NCI-H510A treated with DMSO at 0.1 percent for 48 hours (cell line): ENCODE measurements around the gene DNAH10.

ENCODE experiments used
- DNase-seq: peaks from one replicate; lab custom pipeline; 2025; lab: John Stamatoyannopoulos, UW

Gene DNAH10

DNA sequence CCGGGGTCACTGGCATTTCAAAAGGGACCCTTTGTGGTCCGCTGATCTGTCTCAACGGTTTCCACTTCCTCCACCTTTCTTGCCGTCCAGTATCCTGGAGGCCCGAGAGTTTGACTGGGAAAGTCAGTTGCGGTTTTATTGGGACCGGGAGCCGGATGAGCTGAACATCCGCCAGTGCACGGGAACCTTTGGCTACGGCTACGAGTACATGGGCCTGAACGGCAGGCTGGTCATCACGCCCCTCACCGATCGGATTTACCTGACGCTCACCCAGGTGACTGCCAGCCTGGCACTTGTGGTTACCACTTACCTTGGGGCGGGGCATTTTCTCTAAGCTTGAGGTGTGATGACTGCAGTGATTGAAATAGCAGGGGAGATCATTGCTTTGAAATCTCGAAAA lies 83.8 kb downstream of the DNAH10 start:
- DNase-seq = no peak

DNA sequence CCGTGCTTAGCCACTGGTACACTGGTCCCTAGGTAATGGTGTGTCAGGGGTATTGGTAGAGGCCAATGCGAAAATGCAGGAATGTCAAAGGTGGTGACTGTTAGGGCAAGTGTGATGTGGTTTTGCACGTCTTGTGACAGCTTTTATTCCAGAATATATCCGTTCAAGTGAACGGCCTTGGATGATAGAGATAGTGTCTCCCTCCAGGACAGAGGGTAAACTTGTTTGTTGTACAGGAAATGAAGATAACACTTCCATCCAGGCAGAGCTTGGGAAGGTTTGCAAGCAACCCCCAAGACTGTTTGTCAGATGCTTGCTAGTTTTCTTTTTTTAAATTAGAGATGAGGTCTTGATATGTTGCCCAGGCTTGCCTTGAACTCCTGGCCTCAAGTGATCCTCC lies 84.2 kb downstream of the DNAH10 start:
- no peak for DNase-seq

DNA sequence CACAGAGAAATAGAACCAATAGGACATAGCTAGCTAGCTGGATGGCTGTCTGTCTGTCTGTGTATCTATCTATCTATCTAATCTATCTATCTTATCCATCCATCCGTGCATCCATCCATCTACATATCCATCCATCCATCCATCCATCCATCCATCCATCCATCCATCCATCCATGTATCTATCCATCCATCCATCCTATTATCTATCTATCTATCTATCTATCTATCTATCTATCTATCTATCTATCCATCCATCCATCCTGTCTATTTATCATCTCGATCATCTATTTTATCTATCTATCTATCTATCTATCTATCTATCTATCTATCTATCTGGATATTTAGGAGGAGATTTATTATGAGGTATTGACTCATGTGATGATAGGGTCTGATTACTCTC lies 84.9 kb downstream of the DNAH10 start:
- DNase-seq = no peak

DNA sequence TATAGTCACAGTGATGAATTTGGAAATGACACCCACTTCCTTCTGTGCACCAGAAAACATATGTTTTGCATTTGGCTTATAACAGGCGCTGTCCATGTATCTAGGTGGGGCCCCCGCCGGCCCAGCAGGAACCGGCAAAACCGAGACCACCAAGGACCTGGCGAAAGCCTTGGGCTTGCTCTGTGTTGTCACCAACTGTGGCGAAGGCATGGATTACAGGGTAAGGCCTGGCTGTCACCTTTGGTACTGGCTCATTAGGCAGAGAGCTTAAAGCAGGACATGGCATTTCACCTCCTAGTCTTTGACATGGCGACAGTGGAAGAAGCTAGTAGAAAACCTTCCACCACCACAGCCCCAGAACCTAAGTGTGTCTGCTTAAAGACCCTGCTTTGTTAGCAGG lies 85.8 kb downstream of the DNAH10 start:
- no peak for DNase-seq

DNA sequence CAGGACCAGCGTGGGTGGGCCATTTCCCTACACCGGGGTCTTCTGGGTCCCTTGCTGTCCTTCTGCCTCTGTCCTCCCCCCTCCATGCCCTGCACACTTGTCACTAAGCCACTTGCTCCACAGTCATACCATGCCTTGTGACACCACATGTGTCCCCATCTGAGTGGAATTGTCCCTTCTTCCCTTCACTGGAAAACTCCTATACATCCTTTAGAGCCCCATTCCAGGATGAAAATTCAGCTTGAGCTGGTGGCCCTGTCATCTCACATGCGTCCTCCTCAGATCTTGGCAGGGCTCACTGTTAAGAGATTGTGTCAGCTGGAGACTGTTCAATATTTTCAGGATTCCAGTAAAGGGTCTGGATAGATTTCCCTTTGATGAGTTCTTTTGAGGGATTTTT lies 87.4 kb downstream of the DNAH10 start:
- DNase-seq = no peak

DNA sequence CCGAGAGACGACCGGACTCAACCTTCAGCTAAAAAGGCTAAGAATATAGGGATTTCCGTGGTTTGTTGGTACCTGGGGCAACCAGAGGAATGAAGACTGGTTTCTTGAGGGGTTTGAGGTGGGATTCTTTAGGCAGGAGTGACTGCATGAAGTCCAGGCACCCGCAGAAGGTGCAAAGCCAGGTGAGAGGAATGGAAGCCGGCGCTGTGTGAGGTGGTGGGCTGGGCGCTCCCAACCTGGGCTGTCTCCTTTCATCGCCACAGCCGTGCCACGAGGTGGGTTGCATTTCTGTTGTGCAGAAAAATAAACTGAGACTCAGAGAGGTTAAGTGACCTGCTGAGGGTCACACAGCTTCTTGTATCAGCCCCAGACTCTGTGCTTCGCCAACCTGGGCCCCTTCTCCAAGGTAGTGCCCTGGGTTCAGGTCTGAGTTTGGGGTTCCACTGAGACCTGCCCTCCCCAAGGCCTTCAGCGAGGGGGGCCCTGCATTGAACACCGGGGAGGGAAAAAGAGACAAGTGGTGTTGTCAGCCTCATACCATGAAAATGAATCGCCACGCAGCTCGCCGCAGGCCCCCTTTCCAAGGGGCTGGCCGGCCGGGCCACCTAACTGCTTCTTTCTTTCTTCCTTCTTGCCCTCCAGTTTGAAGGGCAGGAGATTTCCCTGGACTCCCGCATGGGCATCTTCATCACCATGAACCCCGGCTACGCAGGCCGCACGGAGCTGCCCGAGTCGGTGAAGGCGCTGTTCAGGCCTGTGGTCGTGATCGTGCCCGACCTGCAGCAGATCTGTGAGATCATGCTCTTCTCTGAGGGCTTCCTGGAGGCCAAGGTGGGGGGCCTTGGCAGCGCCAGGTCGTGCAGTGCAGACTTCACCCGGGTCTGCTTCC lies 88.4 kb downstream of the DNAH10 start:
- DNase-seq = no peak

DNA sequence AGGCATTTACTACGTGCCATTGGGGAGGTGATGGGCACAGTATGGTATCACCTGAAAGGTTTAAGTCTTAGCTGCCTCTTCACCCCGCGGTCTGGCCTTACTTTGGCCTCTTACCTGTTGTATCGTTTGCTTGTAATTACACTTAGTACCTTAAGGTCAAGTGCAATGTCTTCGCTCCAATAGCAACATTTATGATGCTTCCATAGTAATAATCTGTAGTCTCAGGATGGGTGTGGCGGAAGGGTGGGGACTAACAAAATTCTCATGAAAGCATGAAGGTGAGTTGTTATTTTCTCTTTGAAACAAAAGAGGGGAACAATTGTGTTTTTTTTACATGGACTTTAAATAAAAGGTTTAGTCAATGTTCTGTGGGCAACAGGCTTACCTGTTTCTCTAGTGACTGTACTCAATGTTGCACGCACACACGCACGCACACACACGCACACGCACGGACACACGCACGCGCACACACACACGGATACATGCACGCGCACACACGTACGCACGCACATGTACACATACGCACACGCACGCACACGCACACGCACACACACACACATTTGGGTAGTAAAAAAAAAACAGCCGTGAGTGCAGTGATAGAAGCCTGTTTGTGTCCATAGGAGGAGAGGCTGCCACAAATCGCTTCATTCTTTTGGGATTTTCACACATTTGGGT lies 91.4 kb downstream of the DNAH10 start:
- DNase-seq = no peak

DNA sequence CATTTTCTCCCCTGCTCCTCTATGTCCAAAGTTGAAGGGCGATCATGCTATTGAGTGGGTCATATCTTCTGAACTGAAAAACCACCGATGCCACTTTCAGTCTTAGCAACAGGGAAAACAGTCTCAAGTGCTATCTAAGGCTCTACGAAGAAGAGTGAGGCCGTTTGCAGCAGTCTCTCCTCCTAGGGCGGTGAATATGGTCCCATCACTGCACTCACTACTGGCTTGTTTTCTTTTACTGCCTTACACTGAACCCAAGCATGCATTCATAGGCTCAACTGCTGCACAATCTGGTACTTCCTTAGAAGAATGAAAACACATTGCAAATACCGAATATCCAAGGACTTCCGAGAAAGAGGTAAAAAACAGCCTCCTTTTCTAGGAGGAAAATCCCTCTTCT lies 92.1 kb downstream of the DNAH10 start:
- no peak for DNase-seq

DNA sequence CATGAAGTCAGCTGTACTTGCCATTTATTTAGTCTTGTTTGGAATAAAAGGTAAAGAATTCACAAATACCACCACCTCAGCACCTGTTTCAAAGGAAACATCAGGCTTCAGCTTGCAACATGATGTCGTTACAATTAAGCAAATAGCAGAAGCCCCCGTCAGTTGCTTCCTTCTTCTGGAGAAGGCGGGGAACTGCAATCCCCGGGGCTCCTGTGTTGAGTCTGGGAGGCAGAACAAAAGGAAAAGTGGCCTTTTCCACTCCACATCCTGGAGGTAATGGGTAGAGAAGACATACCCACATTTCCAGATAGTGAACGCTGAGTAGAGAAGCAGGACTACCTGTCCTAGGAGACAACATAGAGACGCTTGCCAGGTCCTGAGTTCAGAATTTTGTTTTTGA lies 92.8 kb downstream of the DNAH10 start:
- DNase-seq = no peak

DNA sequence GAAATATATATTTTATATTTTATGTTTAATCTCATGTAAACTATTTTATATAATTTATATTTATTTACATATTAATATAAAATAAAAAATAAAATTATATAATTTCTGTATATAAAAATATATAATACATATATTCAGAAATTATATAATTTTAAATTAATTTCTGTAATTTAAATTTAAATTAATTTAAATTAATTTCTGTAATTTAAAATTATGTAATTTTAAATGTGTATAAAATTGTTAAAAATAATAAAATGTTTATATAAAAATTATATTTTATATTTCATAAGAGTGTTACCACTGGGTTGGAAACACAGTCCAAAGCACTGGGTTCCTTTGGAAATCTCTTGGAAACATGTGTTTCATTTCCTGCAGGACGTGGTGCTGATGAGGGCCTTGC lies 94.6 kb downstream of the DNAH10 start:
- DNase-seq = no peak

DNA sequence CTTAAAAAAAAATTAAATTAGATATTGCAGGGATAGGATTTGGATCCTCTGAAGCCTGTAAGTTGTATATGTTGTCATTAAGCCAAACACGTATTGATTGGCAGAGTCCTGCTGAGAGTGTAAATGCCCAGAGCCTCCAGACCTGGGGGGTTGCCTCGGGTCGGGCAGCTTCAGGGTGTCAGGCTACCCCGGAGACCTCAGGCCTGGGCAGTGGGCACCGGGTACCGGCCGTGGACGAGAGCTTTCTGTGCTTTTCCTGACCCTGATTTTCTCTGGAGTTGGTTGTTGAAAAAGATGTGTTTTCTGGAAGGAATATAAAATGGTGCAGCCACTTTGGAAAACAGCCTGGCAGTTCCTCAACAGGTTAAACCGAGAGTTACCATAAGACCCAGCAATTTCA lies 96.1 kb downstream of the DNAH10 start:
- DNase-seq = no peak

DNA sequence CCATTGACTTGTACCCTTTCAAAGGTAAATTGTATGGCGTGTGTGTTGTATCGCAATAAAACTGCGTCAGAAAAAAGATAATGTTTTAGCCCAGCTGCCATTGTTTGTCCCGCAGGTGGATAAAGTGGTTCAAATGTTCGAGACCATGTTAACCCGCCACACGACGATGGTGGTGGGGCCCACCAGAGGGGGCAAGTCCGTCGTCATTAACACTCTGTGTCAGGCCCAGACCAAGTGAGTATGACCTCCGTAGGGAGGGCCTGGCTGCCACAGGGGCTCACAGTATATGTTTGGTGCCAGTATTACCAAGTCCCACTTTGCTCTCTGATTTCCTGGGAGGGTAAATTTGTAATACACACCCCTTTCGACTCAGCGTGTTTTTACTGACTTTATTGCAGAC lies 96.9 kb downstream of the DNAH10 start:
- no peak for DNase-seq

DNA sequence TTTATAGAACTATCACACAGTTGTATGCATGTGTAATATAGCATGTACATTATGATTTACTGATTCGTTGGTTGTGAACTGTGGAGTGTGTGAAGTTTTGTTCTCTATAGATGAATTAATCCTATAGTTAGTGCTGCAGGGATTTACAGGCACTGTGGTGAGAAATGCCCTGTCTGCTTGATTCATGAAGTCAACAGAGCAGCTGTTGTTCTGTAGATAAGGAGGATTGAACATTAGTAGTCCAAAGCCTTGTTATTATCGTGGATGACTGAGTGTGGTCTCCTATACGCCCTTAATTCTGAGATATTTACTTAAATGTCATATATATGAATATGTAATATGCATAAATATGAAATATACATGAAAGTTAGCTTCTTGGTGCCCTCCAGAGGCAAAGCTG lies 98.3 kb downstream of the DNAH10 start:
- DNase-seq = no peak

DNA sequence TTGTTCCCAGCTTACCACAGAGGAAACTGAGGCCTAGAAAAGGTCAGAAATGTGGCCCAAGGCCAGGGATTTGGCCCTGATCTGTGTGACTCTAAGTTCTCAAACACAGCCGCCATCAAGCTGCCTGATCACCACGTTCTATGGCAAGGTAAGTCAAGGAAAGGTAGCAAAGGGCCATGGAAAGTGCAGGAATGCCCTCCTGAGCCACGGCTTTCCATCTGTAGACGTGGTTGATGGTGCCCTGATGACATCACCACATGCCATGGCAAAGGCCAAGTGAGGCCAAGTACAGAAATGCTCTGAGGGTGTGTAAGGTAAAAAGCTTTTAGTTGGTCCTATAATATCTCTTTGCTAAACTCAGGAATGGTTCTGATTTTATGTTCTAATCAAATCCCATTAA lies 99.3 kb downstream of the DNAH10 start:
- no peak for DNase-seq

DNA sequence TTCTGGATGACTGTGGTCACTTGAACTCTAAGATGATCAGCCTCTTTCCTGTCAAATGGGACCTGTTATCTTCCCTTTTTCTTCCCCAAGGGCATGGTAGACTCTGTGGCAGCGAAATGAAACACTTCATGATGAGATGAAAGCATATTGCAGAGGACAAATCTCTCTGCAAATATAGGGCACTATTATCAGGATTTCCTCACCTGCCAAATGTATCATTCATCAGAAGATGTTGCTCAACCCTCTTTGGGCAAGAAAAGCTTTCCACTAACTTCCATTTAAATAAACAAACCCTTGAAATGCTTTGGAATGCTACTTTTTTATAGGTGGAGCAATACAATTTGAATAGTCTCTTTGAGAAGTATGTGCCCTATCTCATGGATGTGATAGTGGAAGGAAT lies 105.0 kb downstream of the DNAH10 start:
- no peak for DNase-seq

DNA sequence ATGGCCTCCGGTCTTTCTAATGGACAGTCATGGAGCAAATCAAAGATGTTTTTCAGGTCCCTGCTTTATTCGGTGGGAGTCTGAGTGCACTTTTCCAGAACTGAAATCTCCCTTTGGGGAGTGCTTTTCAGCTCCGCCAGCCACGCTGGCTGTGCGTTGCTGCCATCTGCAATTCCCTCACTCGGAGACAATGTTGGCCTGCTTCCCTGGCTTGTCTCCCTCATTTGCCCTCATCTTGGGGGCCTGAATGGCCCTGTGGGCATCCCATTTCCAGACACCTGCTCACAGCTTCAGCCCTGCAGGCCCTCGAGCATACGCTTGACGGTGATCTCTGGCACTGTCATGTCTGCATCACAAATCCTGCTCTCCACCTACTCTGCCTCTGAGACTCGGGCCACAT lies 106.7 kb downstream of the DNAH10 start:
- no peak for DNase-seq

DNA sequence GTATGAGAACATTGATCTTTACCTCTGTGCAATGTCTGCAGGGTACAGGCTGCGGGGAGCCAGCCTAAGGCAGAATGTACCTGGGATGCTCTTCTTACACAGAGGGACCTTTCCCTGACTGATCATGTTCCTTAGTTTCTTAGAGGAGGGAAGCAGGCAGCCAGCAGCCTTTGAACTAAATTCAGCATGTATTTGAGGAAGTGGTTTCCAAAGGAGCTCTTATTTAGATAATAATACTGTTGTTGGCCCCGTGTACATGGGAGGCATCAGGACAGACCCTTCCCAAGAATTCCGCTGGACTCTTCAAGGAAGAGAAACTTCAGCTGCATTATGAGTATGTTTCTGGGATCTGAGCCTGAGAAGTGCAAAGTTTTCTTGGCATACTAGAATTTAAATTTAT lies 111.7 kb downstream of the DNAH10 start:
- DNase-seq = no peak

DNA sequence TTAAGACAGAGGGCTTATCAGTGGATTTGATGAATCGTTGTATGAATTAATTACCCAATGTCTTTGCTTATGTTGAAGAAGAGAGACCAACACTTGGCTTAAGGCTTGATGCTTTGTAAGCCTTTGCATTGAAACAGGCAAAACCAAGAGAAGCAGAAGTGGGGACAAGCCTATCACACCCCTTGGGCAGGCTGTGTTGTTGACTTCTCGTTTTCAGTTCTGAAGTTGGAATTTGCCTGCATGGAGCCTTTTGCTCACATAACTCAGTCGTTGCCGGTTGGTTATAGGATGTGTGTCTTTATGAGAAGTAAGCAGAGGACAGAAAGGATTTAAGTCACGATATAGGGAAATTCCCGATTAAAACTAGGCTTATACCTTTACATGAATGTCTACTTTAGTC lies 115.9 kb downstream of the DNAH10 start:
- no peak for DNase-seq

DNA sequence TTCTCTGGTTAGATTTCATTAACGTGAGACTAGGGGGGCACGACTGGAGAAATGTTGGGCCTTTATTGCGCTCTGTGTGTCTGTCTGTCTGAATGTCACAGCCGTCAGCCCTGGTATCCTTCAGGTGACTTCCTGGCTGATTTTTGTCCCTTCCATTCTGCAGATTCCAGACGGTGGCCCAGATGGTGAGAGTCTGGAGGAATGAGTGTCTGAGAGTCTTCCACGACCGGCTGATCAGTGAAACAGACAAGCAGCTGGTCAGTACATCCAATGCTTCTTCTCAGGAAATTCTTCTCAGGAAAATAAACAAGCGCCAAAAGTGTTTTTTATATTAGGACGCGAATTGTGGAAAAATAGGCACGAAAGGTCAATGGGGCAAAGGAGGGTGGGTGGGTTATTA lies 117.0 kb downstream of the DNAH10 start:
- DNase-seq = no peak

DNA sequence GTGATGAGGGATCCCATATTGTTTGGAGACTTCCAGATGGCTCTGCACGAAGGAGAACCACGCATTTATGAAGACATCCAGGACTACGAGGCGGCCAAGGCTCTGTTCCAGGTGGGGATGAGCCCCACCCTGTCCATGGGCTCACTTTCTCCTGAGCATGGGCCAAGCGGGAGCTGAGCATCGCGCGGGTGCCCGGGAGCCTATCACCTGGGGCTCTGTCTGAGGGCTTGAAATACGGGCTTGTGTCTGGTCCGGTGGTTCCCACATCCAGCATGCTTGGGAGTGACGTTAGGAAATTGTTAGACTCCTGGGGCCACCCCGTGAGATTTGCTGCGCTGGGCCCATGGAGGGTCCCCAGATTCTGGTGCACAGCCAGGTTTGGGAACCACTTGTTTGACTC lies 117.6 kb downstream of the DNAH10 start:
- DNase-seq = no peak

DNA sequence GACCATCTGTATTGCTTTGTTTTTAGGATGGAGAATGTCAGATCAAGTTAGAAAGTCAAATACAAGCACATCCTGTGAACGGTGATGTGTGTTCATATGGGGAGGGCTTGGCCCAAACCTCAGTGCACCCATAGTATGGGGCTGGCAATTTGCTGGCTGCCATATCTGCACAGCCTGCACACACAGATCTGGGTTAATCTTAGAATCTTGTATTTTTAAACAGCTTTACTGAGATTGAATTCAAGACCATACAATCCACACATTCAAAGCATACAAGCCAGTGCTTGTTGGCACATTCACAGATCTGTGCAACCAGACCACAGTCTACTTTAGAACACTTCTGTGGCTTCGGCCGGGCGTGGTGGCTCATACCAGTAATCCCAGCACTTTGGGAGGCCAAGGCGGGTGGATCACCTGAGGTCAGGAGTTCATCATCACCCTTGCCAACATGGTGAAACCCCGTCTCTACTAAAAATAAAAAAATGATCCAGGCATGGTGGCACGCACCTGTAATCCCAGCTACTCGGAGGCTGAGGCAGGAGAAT lies 120.1 kb downstream of the DNAH10 start:
- no peak for DNase-seq

DNA sequence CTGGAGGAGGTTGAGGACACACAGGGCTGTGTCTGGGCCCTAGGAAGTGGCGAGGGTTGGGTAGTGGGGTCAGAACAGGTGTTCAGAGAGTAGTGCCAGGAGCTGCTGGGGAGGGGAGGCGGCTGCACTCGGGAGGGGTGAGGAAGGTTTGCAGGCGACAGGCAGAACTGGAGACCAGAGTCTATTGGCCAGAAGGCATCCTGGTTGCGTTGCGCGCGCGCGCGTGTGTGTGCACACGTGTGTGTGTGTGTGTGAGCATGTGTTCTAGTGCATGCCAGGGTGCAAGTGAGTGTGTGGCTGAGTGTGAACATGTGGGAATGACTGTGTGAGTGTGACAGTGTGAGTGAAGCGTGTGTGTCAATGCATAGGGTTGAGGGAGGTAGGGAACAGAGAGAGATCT lies 124.2 kb downstream of the DNAH10 start:
- no peak for DNase-seq

DNA sequence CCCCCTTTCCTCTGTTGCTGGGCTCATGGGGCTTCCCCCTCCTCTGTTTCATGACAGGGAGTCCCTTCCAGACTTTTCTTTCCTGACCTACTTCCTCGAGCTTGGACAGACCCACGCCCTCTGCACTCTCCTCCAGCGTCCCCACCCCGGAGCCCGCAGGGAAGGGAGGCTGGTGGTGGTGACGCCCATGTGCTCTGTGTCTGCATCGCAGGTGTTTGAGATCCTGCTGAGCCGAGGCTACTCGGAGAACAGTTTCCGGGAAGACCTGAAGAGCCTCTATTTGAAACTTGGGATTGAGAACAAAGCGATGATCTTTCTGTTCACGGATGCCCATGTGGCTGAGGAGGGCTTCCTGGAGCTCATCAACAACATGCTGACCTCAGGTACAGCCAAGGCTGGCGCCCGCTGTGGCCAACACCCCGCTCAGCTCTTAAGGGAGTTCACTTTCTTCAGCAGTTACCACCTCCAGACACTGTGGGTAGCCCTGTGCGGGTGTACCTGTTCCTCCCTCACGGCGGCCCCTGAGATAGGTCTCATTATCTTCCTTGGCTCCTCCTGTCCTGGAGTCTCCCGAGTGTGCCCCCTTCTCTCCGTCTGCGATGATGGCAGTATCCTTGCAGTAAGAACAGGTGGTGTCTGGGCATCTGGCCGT lies 125.0 kb downstream of the DNAH10 start:
- DNase-seq = no peak
